NCI-H510A treated with DMSO at 0.1 percent for 48 hours (cell line): ENCODE measurements around the gene SPIRE1.
"Not testable (repeated sequence)": the region's sequence is repeated elsewhere in the genome, so short reads cannot be mapped to it uniquely, and the experiment has no call there.

Experiments used
- DNase-seq: peaks from one replicate; lab custom pipeline; 2025; lab: John Stamatoyannopoulos, UW

SPIRE1 gene

GRCh38 chr18:12552879-12553242 lies 105.0 kb downstream of the SPIRE1 start:
- DNase-seq, result no peak

GRCh38 chr18:12551943-12552878 lies 105.7 kb downstream of the SPIRE1 start:
- DNase-seq, result not testable (repeated sequence)

DNA sequence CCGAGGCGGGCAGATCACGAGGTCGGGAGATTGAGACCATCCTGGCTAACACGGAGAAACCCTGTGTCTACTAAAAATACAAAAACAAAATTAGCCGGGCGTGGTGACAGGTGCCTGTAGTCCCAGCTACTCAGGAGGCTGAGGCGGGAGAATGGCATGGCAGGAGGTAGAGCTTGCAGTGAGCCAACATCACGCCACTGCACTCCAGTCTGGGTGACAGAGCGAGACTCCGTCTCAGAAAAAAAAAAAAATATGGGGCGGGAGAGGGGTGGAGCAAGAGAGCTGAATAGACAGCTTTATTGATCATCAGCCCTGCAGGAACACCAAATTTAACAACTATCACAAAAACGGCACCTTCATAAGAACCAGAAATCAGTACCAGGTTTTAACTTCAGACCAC lies 106.4 kb downstream of the SPIRE1 start:
- not testable (repeated sequence) for DNase-seq

- no peak for DNase-seq
Measured at GRCh38 chr18:12543697-12544096, 114.2 kb downstream of the SPIRE1 start.

- no peak for DNase-seq
Measured at GRCh38 chr18:12540751-12541150, 117.2 kb downstream of the SPIRE1 start.

GRCh38 chr18:12539158-12539557 lies 118.7 kb downstream of the SPIRE1 start:
- DNase-seq, result not testable (repeated sequence)

DNA sequence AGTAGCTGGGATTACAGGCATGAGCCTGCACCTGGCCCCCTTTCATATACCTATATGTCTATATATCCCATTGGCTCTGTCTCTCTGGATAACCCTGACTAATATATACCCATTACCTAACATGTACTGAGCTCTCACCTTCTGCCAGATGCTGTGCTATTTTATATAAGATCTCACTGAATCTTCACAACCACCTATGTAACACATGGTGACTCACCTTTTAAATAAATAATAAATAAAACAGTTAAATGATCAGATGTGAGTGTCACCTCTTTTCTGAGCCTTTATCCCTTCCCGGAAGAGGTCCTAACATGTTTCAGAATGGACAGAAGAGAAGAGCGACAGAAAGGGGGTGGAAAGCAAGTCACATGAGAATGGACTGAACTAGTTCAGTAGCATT lies 123.1 kb downstream of the SPIRE1 start:
- DNase-seq, result no peak

DNA sequence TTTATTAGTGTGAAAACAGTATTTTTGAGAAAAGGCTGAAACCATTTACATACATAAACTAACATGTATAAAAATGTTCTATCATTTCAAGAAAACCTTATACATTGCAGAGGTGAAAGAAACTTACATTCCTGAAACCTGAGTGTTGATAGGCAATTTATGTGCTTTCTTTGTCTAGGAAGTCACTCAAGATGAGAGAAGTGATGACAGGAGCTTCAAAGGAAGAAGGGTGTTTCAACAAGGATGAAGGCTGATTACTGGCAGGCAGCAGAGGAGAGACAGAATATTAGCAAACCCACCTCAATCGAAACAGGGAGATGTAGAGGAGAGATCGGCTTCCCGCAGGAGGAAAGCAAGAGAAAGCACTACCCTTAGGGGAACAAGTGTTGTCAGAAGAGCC lies 125.2 kb downstream of the SPIRE1 start:
- DNase-seq, result no peak

DNA sequence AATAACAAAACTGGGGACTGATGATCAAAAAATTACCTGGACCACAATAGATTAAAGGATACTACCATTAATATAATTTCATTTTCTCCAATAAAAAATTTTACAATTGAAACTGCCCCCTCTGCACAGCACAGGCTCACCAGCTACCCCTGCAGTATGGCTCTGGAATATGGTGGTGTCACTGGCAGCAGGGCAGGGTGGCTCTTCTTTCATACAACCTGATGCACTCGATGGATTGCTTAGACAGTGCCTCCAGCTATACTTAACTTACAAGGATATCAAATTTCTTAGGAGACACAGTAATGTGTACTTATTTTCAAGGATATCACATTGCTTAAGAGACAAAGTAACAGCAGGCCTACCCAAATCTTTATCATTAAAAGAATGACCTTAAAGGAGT lies 126.2 kb downstream of the SPIRE1 start:
- DNase-seq, result peak; percentile 3

GRCh38 chr18:12520442-12520992 lies 137.4 kb downstream of the SPIRE1 start:
- DNase-seq, result no peak

- DNase-seq, result no peak
Measured at GRCh38 chr18:12518832-12519531, 138.9 kb downstream of the SPIRE1 start.

DNA sequence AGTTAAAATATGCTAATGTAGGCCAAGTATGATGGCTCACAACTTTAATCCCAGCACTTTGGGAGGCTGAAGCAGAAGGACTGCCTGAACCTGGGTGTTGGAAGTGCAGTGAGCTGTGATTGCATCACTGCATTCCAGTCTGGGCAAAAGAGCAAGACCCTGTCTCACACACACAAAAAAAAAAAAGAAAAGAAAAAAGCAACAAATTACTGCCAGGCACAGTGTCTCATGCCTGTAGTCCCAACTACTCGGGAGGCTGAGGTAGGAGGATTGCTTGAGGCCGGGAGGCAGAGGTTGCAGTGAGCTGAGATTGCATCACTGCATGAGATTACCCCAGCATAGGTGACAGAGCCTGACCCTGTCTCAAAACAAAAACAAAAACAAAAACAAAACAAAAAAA lies 139.6 kb downstream of the SPIRE1 start:
- DNase-seq, result no peak

DNA sequence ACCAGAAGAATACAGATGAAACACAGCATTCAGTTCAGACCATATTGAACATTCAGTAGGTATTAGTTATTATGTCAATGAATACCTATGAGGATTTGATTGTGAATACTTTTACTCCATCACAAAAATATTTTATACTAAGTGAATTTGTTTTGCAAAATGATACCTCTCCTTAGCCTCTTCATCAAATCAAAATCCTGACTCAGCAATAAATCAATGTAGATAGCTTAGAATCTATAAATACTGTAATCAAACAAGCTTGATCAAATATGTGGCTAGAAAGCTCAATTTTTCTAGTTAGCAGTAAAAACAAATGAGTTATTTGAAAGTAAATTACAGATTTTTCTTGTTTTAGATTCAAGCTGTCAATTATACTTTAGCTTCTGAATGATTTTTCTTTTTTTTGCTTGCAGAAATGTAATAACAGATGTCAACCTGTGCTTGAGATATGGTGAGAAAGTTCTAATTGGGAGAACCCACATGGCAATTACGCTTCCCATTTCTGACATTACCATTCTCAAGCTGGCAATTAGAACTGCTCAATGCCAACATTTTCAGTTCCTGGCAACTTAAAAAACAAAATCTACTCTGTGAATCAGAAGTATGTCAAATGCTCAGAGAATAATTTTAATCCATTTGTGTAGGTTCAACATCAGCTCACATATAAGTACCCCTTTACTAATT lies 140.6 kb downstream of the SPIRE1 start:
- no peak for DNase-seq

DNA sequence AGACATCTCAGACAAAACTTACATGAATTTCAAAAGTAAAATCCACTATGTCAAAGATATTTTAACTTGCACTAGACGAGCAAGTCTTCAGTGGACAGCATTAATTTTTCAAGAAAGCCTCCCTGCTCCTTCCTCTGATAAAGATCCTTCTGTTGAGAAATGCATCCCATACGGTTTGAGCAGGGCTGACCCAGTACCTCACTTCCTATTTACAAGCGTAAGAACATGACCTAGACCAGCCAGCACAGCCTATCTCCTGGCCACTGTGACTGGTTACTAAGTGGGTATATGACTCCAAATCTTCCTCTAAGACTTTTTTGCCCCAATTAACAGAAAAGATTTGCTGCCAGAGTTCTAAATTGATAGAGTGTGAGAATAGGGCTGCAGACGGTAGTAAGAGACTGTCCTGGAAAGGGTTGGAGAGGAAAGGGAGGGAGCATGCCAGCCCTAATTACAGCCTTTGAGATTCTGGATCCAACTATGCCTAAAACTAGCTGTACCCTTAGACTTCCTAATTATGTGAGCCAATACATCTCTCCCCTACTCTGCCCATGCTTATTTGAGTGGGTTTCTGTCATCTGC lies 141.8 kb downstream of the SPIRE1 start:
- no peak for DNase-seq

DNA sequence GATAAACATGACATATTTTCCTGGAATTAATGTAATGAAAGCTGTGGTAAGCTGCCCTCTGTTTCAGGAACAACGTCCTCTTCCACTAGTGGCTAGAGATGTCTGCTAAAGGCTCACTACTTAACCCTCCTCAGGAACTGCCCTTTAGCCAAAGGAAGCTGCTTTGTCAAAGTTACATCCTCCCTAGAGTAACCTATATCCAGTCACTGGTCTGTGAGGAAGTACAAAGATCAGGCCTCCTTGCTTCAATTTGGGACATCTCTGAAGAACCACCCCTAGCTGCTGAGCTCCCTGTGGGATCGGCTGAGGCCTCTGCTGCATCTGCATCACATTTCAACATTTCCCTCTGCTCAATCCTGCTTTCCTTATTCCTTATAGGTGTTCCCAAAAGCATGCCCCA lies 142.4 kb downstream of the SPIRE1 start:
- no peak for DNase-seq

- DNase-seq, result no peak
Measured at GRCh38 chr18:12507007-12507406, 150.9 kb downstream of the SPIRE1 start.

DNA sequence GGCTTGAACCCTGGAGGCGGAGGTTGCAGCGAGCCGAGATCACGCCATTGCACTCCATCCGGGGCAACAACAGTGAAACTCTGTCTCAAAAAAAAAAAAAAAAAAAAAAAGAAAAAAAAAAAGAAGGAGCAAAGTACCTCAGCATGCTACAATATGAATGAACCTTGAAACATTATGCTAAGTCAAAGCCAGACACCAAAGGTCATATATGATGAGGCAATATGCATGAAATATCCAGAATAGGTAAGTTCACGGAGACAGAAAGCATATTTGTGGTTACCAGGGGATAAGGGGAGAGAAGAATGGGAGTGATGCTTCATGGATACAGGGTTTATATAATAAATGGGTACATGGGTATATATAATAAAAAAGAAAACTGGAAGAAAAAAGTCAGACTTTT lies 156.9 kb downstream of the SPIRE1 start:
- DNase-seq, result no peak

DNA sequence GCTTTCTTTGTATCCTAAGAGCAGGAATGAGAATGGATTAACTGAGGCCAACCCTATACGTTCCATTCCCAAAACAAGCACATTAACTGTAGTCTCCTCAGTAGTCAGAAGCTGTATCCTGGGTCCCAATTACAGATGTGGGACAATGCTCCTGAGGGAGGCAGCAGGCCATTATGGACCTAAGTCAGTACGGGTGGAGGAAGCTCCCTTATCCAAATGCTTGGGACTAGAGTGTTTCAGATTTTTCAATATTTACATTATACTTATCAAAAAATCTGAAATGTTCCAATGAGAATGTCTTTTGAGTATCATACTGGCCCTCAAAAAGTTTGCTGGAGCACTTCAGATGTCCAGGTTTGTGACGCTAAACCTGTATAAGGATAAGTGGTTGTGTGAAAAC lies 160.1 kb downstream of the SPIRE1 start:
- no peak for DNase-seq

DNA sequence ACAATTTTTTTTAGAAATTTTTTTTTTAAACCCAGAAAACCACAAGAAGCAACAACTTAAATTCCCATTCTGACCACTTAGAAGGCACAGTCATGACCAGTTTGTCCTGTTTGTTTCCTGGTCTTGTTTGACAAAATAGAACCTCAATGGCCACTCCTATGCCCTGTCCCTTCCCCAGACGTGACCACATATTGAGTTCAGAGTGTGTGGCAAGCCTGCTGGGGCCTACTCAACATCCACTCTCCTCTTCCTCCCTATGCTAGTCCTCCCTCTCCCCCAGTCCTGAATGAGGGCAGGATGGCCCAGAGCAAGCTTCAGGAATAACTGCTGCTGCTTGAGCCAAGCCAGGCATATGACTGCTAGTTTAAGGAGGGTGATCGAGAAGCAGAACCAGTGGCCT lies 160.6 kb downstream of the SPIRE1 start:
- no peak for DNase-seq

GRCh38 chr18:12492907-12493306 lies 165.0 kb downstream of the SPIRE1 start:
- no peak for DNase-seq

DNA sequence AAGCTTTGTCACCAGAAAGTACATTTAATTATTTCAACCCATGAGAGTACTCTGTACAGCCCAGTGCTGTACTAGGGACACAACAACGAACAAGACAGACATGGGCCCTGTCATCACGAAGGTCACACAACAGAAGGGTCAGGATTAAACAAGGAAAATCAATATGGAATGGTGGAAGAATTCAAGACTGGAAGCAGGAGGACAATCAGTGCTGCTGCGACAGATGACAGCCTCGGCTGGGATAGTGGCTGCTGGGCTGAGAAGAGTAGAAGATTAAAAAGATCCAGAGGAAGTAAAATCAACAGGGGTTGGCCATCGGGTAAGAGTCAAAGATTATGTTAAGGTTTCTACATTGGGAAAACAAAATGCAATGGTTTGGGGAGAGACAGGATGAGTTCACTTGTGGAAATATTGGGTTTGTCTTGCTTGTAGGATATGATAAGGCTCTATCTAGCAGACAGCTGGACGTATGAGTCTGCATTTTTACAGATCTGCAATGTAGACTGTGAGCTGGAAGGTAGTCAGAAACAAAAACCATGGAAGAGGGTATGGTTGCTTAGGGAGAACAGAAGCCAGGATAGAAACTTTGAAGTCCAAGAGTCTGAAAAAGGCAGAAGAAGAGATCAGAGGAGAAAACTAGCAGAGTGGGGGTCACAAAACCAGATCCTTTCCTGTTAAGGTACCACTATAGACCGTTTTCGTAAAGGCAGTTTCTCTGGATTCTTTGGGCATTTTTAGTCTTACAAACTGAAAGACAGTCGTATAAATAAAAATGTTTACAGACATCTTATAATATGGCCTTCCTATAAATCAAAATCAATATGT lies 166.1 kb downstream of the SPIRE1 start:
- no peak for DNase-seq
